ENCODE measurements around the gene HNRNPF.
"Not testable (repeated sequence)": the region's sequence is repeated elsewhere in the genome, so short reads cannot be mapped to it uniquely, and the experiment has no call there.

Gene HNRNPF

DNA sequence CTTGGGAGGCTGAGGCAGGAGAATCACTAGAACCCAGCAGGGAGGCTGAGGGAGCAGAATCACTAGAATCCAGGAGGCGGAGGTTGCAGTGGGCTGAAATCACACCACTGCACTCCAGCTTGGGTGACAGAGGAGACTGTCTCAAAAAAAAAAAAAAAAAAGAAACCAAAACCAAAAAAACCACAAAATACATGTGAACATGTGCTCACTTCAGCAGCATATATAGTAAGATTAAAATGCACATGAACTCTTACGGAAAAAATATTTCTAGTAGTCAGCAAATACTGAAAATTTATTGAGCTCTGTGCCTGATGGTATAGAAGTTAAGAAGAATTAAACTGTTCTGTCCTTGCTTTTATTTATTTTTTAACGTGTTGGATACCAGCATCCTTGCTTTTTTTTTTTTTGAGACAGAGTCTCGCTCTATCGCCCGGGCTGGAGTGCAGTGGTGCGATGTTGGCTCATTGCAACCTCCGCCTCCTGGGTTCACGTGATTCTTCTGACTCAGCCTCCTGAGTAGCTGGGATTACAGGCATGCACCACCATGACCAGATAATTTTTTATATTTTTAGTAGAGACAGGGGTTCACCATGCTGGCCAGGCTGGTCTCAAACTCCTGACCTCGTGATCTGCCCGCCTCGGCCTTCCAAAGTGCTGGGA, 18.3 kb upstream of the HNRNPF start:
- TF ChIP-seq, protein P1, sequence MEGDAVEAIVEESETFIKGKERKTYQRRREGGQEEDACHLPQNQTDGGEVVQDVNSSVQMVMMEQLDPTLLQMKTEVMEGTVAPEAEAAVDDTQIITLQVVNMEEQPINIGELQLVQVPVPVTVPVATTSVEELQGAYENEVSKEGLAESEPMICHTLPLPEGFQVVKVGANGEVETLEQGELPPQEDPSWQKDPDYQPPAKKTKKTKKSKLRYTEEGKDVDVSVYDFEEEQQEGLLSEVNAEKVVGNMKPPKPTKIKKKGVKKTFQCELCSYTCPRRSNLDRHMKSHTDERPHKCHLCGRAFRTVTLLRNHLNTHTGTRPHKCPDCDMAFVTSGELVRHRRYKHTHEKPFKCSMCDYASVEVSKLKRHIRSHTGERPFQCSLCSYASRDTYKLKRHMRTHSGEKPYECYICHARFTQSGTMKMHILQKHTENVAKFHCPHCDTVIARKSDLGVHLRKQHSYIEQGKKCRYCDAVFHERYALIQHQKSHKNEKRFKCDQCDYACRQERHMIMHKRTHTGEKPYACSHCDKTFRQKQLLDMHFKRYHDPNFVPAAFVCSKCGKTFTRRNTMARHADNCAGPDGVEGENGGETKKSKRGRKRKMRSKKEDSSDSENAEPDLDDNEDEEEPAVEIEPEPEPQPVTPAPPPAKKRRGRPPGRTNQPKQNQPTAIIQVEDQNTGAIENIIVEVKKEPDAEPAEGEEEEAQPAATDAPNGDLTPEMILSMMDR (IDR thresholded peaks at IDR 0.05; ENCODE audit: borderline replicate concordance, insufficient read depth, low read depth, low read length), result no peak
- no peak overlapping the region for H3K4me3 ChIP-seq (ENCODE audit: low read depth, low read length)

GRCh38 chr10:43426476-43426875, 17.5 kb upstream of the HNRNPF start:
- H3K4me3 ChIP-seq (ENCODE audit: low read depth, low read length), result not testable (repeated sequence)

DNA sequence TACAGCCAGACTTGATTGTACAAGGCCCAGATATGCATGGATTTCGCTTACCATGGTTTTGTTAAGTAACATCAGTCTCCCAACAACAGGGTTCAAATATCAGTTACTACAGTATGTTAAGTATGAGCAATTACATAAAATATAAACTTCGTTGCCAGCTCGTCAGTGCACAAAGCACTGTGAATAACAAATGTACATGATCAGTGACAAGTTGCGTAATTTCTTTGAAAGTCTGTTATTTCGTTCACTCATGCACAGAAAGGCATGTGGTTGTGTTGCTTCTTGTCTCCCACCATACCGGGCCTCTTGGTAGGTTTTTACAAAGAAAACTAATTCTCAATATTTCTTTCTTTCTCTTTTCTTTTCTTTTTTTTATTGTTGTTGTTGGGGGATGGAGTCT, 15.4 kb upstream of the HNRNPF start:
- no peak overlapping the region for H3K4me3 ChIP-seq (ENCODE audit: low read depth, low read length)
- TF ChIP-seq, protein P1 (IDR thresholded peaks at IDR 0.05; ENCODE audit: borderline replicate concordance, insufficient read depth, low read depth, low read length), result no peak

DNA sequence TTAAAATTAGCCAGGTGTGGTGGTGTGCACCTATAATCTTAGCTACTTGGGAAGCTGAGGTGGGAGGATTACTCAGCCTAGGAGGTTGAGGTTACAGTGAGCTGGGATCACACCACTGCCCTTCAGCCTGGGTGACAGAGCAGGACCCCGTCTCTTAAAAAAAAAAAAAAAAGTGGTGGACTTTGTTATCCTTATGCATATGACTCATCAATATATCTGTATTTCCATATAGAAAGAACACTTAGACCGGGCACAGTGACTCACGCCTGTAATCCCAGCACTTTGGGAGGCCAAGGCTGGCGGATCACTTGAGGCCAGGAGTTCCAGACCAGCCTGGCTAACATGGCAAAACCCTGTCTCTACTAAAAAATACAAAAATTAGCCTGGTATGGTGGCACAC, 13.0 kb upstream of the HNRNPF start:
- not testable (repeated sequence) for H3K4me3 ChIP-seq (ENCODE audit: low read depth, low read length)

DNA sequence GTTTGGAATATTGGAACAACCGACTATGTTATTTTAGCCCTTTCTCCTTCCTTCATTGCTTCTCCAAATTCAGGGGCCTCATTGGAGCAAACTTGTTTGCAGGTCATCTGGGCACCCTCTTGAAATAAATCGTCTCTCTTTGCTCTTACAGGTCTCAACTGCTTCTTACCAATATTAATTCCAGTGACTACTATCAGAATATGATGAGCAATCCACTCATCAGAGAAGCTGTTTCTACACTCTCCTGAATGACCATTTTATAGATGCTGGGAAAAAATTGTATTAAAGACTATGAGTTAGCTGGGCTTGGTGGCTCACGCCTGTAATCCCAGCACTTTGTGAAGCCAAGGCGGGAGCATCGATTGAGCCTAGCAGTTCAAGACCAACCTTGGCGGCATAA, 12.5 kb upstream of the HNRNPF start:
- TF ChIP-seq, protein P1 (IDR thresholded peaks at IDR 0.05; ENCODE audit: borderline replicate concordance, insufficient read depth, low read depth, low read length), result no peak
- no peak overlapping the region for H3K4me3 ChIP-seq (ENCODE audit: low read depth, low read length)

DNA sequence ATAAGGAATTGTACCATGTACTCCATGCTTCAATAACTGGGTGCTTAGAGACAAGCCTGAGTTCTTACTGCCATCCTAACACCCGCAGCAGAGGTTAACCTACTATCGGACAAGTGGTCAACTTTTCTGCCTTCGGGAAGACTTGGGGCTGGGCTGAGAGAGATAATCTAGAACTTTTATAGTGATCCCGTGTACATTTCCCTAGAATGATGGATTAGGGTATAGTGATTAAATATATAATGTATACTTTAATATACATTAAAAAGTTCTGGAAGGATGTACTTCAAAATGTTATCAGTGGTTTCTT, 12.2 kb upstream of the HNRNPF start:
- peak overlapping the region; percentile 48 for H3K4me3 ChIP-seq (ENCODE audit: low read depth, low read length)
- TF ChIP-seq, protein P1 (IDR thresholded peaks at IDR 0.05; ENCODE audit: borderline replicate concordance, insufficient read depth, low read depth, low read length), result no peak

DNA sequence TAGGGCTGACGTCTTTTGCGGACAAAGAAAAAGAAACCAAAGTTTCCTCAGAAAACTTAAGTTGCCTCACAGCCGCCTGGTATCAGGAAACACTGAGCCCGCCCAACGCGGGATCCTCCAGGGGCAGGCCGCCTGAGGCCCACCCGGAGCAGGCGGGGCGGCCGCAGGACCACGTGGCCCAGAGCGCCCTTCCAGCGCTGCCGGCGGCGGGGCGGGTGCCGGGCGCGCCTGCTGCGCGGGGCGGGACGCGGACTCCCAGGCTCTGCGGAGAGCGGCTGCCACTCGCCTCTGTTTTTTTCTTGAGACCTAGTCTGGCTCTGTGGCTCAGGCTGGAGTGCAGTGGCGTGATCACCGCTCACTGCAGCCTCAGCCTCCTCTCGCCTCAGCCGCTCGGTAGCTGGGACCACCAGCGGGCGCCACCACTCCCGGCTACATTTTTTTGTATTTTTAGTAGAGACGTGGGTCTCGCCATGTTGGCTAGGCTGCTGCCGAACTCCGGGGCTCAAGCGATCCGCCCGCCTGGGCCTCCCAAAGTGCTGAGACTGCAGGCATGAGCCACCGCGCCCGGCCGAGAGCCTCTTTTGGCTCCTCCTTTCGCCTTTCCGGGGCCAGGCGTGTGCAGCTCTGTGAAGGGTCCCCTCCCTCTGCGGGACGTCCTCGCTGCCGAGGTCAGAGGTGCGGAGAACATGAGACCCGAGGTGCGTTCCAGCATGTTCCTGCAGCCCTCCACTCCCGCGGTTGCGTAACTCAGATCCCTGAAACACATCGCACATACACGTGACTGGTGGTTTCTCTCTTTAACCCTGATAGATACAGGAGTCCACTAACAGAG, 11.6 kb upstream of the HNRNPF start:
- TF ChIP-seq, protein P1 (IDR thresholded peaks at IDR 0.05; ENCODE audit: borderline replicate concordance, insufficient read depth, low read depth, low read length), result no peak
- H3K4me3 ChIP-seq (ENCODE audit: low read depth, low read length), result peak overlapping the region; percentile 48

- TF ChIP-seq, protein P1 (IDR thresholded peaks at IDR 0.05; ENCODE audit: borderline replicate concordance, insufficient read depth, low read depth, low read length), result no peak
- no peak overlapping the region for H3K4me3 ChIP-seq (ENCODE audit: low read depth, low read length)
Measured at GRCh38 chr10:43419997-43420368, 11.0 kb upstream of the HNRNPF start.

All from GM12875 (cell line).